DMS53 treated with DMSO at 0.1 percent for 48 hours (cell line): ENCODE measurements around the gene DGKB.

Experiments used
- DNase-seq: peaks from one replicate; lab custom pipeline; 2025; ENCODE audit not compliant: unreplicated experiment; lab: John Stamatoyannopoulos, UW

The DGKB gene

GRCh38 chr7:14761510-14762296, 140.8 kb downstream of the DGKB start:
- peak; percentile 96 for DNase-seq

- DNase-seq, result no peak
Observed at GRCh38 chr7:14760730-14761478, 141.6 kb downstream of the DGKB start.

GRCh38 chr7:14759785-14760184, 142.8 kb downstream of the DGKB start:
- no peak for DNase-seq

GRCh38 chr7:14754631-14755030, 147.9 kb downstream of the DGKB start:
- peak; percentile 77 for DNase-seq

- no peak for DNase-seq
Observed at GRCh38 chr7:14752301-14752700, 150.2 kb downstream of the DGKB start.

- DNase-seq, result no peak
Observed at GRCh38 chr7:14751461-14751860, 151.1 kb downstream of the DGKB start.

GRCh38 chr7:14748461-14748860, 154.1 kb downstream of the DGKB start:
- DNase-seq, result peak; percentile 25

- no peak for DNase-seq
Observed at GRCh38 chr7:14747701-14748100, 154.8 kb downstream of the DGKB start.

- no peak for DNase-seq
Observed at GRCh38 chr7:14745076-14745475, 157.5 kb downstream of the DGKB start.

GRCh38 chr7:14740606-14741005, 161.9 kb downstream of the DGKB start:
- no peak for DNase-seq

GRCh38 chr7:14739841-14740185, 162.7 kb downstream of the DGKB start:
- DNase-seq, result peak; percentile 52

GRCh38 chr7:14739168-14739840, 163.2 kb downstream of the DGKB start:
- DNase-seq, result peak; percentile 57

GRCh38 chr7:14738086-14738485, 164.5 kb downstream of the DGKB start:
- DNase-seq, result no peak

- DNase-seq, result no peak
Observed at GRCh38 chr7:14734839-14735321, 167.7 kb downstream of the DGKB start.

- DNase-seq, result no peak
Observed at GRCh38 chr7:14720785-14721184, 181.8 kb downstream of the DGKB start.

GRCh38 chr7:14717816-14718215, 184.7 kb downstream of the DGKB start:
- DNase-seq, result peak; percentile 67

- no peak for DNase-seq
Observed at GRCh38 chr7:14717169-14717568, 185.4 kb downstream of the DGKB start.

- DNase-seq, result no peak
Observed at GRCh38 chr7:14714161-14714728, 188.3 kb downstream of the DGKB start.

- peak; percentile 5 for DNase-seq
Observed at GRCh38 chr7:14698239-14698638, 204.3 kb downstream of the DGKB start.

GRCh38 chr7:14697684-14698083, 204.9 kb downstream of the DGKB start:
- no peak for DNase-seq

GRCh38 chr7:14691597-14692203, 210.9 kb downstream of the DGKB start:
- DNase-seq, result peak; percentile 30
